GM12878 (cell line): Measurements from ENCODE around the gene FAR1. TPM values are rescaled to one million over a fixed set of nuclear protein-coding genes. Genes with fewer than 3 reads are reported as not detected.

Experiments
- ATAC-seq: fragments of 200-7000 bp; cut with Tn5 transposase; 3 replicates; pipeline ENCODE4 v1.9.1; 2020; ENCODE audit warnings: mild to moderate bottlenecking, moderate library complexity
- BruUV-seq: library from RNA; stranded (reverse); fragments of 400-500 nt; replicated peaks from 2 replicates; lab custom pipeline; 2021; lab: Mats Ljungman, UMichigan
- CTCF ChIA-PET: fragments of 300-600 bp; sonication (Branson Sonifier 250); formaldehyde crosslinking; extraction: SDS; loops from one replicate; lab custom pipeline; 2021; ENCODE audit warnings: inconsistent platforms; lab: Yijun Ruan, JAX
- POLR2A ChIA-PET: fragments of 350-600 bp; formaldehyde crosslinking; extraction: SDS; loops from one replicate; lab custom pipeline; 2021; ENCODE audit warnings: inconsistent platforms; lab: Charles Lee
- RAD21 ChIA-PET: fragments of 300-600 bp; sonication (Branson Sonifier 250); formaldehyde crosslinking; loops from one replicate; lab custom pipeline; 2023; ENCODE audit warnings: antibody characterized with exemption; ENCODE audit not compliant: unreplicated experiment; lab: Charles Lee
- SMC1A ChIA-PET: fragments of 300-600 bp; sonication (Branson Sonifier 250); formaldehyde crosslinking; loops from one replicate; lab custom pipeline; 2023; ENCODE audit not compliant: unreplicated experiment, uncharacterized antibody; lab: Charles Lee
- DNase-seq: peaks from one replicate; pipeline ENCODE4 v3.0.0-alpha.2; 2011; ENCODE audit warnings: low read depth, low spot score
- FAIRE-seq: peaks from 3 replicates; lab custom pipeline; 2011; peaks lifted over from hg19 to GRCh38; lab: Jason Lieb, UNC
- H2AFZ ChIP-seq: 2 replicates; pipeline ENCODE4 v1.6.0; 2011; ENCODE audit warnings: low read depth, low read length, control low read depth; ENCODE audit not compliant: control insufficient read depth
- H3K27ac ChIP-seq: 2 replicates; pipeline ENCODE4 v1.5.1; 2011; ENCODE audit warnings: control low read depth; ENCODE audit not compliant: control insufficient read depth, insufficient read depth
- H3K27me3 ChIP-seq, 2 experiments: replicated peaks in 1 of 2; 2 replicates each; pipeline versions ENCODE4 v1.6.0 to v1.6.1; 2011; ENCODE audit warnings: low read length in 1 of 2; ENCODE audit not compliant: control insufficient read depth in 2 of 2, insufficient read depth in 2 of 2
- H3K36me3 ChIP-seq, 2 experiments: 2 replicates each; pipeline ENCODE4 v1.5.1; 2011; ENCODE audit warnings: low read length in 1 of 2; ENCODE audit not compliant: control insufficient read depth in 2 of 2, insufficient read depth in 2 of 2
- H3K4me1 ChIP-seq: 2 replicates; pipeline ENCODE4 v1.6.1; 2011; ENCODE audit warnings: mild to moderate bottlenecking, low read length, moderate library complexity, mixed read lengths; ENCODE audit not compliant: control insufficient read depth, insufficient read depth
- H3K4me2 ChIP-seq: 2 replicates; pipeline ENCODE4 v1.6.0; 2011; ENCODE audit warnings: control low read depth; ENCODE audit not compliant: control insufficient read depth, insufficient read depth
- H3K4me3 ChIP-seq: fragments of 200-600 bp; sonication (generic); 2 replicates; pipeline ENCODE4 v1.5.1; 2016
- H3K79me2 ChIP-seq: 2 replicates; pipeline ENCODE4 v1.6.0; 2011; ENCODE audit warnings: low read length; ENCODE audit not compliant: control insufficient read depth, insufficient read depth
- H3K9ac ChIP-seq: 2 replicates; pipeline ENCODE4 v1.8.0; 2011; ENCODE audit warnings: low read length, control low read depth, mixed read lengths; ENCODE audit not compliant: control insufficient read depth, insufficient read depth
- H3K9me3 ChIP-seq: replicated peaks from 3 replicates; pipeline ENCODE4 v1.5.1; 2011; ENCODE audit warnings: mild to moderate bottlenecking, low read length; ENCODE audit not compliant: control insufficient read depth, insufficient read depth
- H4K20me1 ChIP-seq: 2 replicates; pipeline ENCODE4 v1.6.0; 2011; ENCODE audit not compliant: control insufficient read depth, insufficient read depth
- DPF2 ChIP-seq: fragments of 450-650 bp; IDR thresholded peaks from 2 replicates; pipeline ENCODE4 v1.6.1; 2017; ENCODE audit warnings: mild to moderate bottlenecking
- SMAD1 ChIP-seq: fragments of 450-650 bp; IDR thresholded peaks from 2 replicates; pipeline ENCODE4 v1.6.1; 2018; ENCODE audit warnings: mild to moderate bottlenecking, low read depth; ENCODE audit not compliant: partially characterized antibody
- STAT3 ChIP-seq: IDR thresholded peaks from 2 replicates; pipeline ENCODE4 v1.6.1; 2011; ENCODE audit warnings: low read depth, low read length, improper control_type of control experiment
- ZNF384 ChIP-seq: IDR thresholded peaks from 2 replicates; pipeline ENCODE4 v1.6.1; 2012; ENCODE audit warnings: low read depth, mild to moderate bottlenecking, low read length, improper control_type of control experiment, borderline replicate concordance
- WGBS: methylation state at CpG from one replicate; pipeline ENCODE4 v1.1.6; 2016; ENCODE audit warnings: low lambda C conversion rate; ENCODE audit not compliant: insufficient replicate concordance, insufficient coverage; ENCODE audit errors: missing lambda C conversion rate; 5-methylcytosine and 5-hydroxymethylcytosine counted together
- in situ Hi-C: fragments of 300-500 bp; cut with MboI; formaldehyde crosslinking; loops from 9 replicates; pipeline ENCODE4 v1.14.3; 2018; ENCODE audit warnings: mixed read lengths
- intact Hi-C: fragments of 100-400 bp; cut with micrococcal nuclease; formaldehyde crosslinking; loops from one replicate; pipeline ENCODE4 v1.14.2; 2022; ENCODE audit not compliant: unreplicated experiment
- polyA plus RNA-seq, 11 experiments: library from polyadenylated mRNA; depleted of rRNA in 4 of 11; unstranded in 6 of 11; stranded (reverse) in 5 of 11; fragments of >200 nt; fragmentation: Nextera tagmentation in 4 of 11; fragmentation: Illumina TruSeq in 1 of 11; extraction: Ambion mirVana in 4 of 11; extraction: Trizol in 1 of 11; gene quantifications; 1 replicate in 1 of 11; 2 replicates in 10 of 11; pipeline versions ENCODE4 v1.2.1 to v1.2.3, GENCODE V29; 2011 to 2016; ENCODE audit warnings: inconsistent platforms in 2 of 11, missing spikeins in 2 of 11, low read depth in 1 of 11
- total RNA-seq, 4 experiments: library from RNA; depleted of rRNA in 3 of 4; stranded (reverse); fragments of >200 nt in 3 of 4; fragmentation: Illumina TruSeq in 1 of 4; extraction: Trizol in 1 of 4; gene quantifications; 2 replicates each; pipeline versions ENCODE4 v1.2.1 to v1.2.3, GENCODE V29; 2013 to 2021
- TF ChIP-seq, protein P1 (sequence below): IDR thresholded peaks from 2 replicates; pipeline ENCODE4 v1.6.1; 2012; ENCODE audit warnings: improper control_type of control experiment, low read depth, low read length; ENCODE audit not compliant: insufficient replicate concordance
- TF ChIP-seq, protein P2 (sequence below): fragments of 450-650 bp; IDR thresholded peaks from 2 replicates; pipeline ENCODE4 v1.6.1; 2017; ENCODE audit warnings: borderline replicate concordance

FAR1 gene
- total and polyA plus RNA-seq, 10 of the 15 experiments (the other 5 are each of a cell fraction or from before 2014, with no cell fraction given) = 10.1 to 73.9 (median 30.8) TPM

DNA sequence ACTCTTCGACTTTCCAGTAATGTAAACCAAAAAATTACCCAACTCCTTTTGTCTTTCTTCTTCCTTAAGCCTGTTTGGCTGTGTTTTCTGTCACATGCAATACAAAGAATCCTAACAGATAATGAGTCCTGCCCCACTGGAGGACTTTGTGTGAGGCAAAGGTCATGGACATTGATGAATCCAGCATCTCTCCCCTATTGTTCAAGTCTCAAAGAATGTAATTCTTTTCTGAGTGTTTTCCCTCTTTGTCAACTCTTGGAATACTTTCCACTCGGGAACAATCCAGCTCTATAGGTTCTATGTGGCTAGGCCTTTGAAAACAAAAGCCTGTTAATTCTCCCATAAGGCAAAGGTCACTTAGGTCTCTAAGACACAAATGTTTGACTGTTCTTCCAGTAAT, 100.7 kb downstream of the FAR1 start:
- ChIA-PET CTCF (interaction anchor here (0.6 to 1.7 kb wide), 3 partner anchors 479 to 1193 kb away, joined by 3 read pairs; no protein-coding TSS in a partner anchor), POLR2A (no interaction called here), RAD21 (no interaction called here), SMC1A (no interaction called here)
- Histone ChIP-seq H4K20me1 (no peaks in the 10 kb centered on the region), H3K36me3 (no peaks in the 10 kb centered on the region), H2AFZ (no peak overlapping the region), H3K9ac (no peak overlapping the region), H3K79me2 (no peaks in the 10 kb centered on the region), H3K4me3 (no peak overlapping the region), H3K9me3 (no peaks in the 10 kb centered on the region), H3K27me3 (no peaks in the 10 kb centered on the region), H3K4me2 (no peak overlapping the region), H3K27ac (no peak overlapping the region), H3K4me1 (no peaks in the 10 kb centered on the region)
- BruUV-seq = no TSS peak
- TF ChIP-seq, protein P1, sequence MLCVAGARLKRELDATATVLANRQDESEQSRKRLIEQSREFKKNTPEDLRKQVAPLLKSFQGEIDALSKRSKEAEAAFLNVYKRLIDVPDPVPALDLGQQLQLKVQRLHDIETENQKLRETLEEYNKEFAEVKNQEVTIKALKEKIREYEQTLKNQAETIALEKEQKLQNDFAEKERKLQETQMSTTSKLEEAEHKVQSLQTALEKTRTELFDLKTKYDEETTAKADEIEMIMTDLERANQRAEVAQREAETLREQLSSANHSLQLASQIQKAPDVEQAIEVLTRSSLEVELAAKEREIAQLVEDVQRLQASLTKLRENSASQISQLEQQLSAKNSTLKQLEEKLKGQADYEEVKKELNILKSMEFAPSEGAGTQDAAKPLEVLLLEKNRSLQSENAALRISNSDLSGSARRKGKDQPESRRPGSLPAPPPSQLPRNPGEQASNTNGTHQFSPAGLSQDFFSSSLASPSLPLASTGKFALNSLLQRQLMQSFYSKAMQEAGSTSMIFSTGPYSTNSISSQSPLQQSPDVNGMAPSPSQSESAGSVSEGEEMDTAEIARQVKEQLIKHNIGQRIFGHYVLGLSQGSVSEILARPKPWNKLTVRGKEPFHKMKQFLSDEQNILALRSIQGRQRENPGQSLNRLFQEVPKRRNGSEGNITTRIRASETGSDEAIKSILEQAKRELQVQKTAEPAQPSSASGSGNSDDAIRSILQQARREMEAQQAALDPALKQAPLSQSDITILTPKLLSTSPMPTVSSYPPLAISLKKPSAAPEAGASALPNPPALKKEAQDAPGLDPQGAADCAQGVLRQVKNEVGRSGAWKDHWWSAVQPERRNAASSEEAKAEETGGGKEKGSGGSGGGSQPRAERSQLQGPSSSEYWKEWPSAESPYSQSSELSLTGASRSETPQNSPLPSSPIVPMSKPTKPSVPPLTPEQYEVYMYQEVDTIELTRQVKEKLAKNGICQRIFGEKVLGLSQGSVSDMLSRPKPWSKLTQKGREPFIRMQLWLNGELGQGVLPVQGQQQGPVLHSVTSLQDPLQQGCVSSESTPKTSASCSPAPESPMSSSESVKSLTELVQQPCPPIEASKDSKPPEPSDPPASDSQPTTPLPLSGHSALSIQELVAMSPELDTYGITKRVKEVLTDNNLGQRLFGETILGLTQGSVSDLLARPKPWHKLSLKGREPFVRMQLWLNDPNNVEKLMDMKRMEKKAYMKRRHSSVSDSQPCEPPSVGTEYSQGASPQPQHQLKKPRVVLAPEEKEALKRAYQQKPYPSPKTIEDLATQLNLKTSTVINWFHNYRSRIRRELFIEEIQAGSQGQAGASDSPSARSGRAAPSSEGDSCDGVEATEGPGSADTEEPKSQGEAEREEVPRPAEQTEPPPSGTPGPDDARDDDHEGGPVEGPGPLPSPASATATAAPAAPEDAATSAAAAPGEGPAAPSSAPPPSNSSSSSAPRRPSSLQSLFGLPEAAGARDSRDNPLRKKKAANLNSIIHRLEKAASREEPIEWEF = no peak
- TF ChIP-seq SMAD1 (no peak), STAT3 (no peak), DPF2 (no peak), ZNF384 (no peak)
- TF ChIP-seq, protein P2, sequence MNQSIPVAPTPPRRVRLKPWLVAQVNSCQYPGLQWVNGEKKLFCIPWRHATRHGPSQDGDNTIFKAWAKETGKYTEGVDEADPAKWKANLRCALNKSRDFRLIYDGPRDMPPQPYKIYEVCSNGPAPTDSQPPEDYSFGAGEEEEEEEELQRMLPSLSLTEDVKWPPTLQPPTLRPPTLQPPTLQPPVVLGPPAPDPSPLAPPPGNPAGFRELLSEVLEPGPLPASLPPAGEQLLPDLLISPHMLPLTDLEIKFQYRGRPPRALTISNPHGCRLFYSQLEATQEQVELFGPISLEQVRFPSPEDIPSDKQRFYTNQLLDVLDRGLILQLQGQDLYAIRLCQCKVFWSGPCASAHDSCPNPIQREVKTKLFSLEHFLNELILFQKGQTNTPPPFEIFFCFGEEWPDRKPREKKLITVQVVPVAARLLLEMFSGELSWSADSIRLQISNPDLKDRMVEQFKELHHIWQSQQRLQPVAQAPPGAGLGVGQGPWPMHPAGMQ = no peak
- 0% methylated on average over 2 of the region's 2 CpGs for WGBS
- in situ Hi-C loops (no loop called here), intact Hi-C loops (no loop called here)
- no peak for FAIRE-seq
- ATAC-seq = no peak
- no peak for DNase-seq
